PC-3 (cell line): ENCODE measurements around the gene KCNJ6.

ENCODE experiments used
- CTCF ChIP-seq: fragments of 300-600 bp; sonication (generic); conservative IDR thresholded peaks from 2 replicates; pipeline ENCODE4 v1.5.1; 2017; ENCODE audit warnings: antibody characterized with exemption, low read depth, mild to moderate bottlenecking, low read length
- EZH2 ChIP-seq: fragments of 300-600 bp; sonication (generic); IDR thresholded peaks from one replicate; pipeline ENCODE4 v1.6.1; 2017; ENCODE audit warnings: antibody characterized with exemption, mild to moderate bottlenecking, low read length; ENCODE audit not compliant: unreplicated experiment
- EZH2phosphoT487 ChIP-seq: fragments of 300-600 bp; sonication (generic); IDR thresholded peaks from 2 replicates; pipeline ENCODE4 v1.6.1; 2018; ENCODE audit warnings: mild to moderate bottlenecking, antibody characterized with exemption, low read length, borderline replicate concordance

- no peak for TF ChIP-seq CTCF
- TF ChIP-seq EZH2 = no peak
- no peak for TF ChIP-seq EZH2phosphoT487
Observed at GRCh38 chr21:37647781-37648180, 268.5 kb downstream of the KCNJ6 start.
